ENCODE results near the gene NEK2.

DNA sequence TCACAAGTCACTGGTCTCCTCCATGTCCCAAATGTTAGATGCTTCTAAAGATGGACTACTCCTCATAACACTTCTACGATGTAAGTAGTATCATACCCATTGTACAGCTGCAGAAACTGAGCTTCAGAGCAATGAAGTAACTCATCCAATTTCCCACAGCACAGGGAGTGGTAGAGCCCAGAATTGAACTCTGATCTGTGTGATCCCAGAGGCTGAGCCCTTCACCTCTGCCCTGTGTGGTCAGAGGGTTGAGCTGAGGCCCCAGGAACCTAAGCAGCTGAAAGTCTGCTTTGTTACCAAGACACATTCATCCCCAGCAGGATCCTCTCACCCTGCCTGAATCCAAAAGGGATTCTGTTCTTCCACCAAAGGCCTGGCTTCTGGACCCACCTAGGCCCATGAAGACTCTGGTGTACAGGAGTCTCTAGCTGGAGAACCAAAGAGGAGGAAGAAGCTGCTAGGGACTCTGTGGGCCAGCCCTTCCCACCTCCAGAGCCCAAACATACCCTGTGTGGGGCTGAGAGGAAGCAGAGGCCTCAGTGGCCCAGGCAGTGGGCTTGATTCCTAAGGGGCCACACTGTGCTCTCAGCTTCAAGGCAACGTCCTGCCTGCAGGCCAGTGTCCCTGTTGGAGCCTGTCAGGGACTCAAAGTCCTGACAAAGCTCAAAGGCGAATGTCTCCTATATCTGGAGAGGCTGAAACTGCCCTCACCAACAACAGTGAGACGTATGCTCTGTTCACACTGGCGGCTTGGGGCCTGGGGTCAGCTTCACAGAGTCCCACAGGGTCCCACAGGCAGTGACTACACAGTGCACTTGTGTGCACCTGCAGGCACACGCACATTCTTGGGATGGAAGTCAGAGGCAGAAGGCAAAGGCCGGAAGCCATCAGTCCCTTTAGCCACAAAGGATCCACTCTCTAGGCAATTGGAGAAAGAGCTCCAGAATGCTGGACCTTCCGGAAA, 56.1 kb downstream of the NEK2 start:
- TF ChIP-seq SIN3A (IDR thresholded peaks at IDR 0.05; ENCODE audit: borderline replicate concordance, low read depth, low read length) (no peak), ZFP82 (CRISPR knock-in tag; IDR thresholded peaks at IDR 0.05; ENCODE audit: borderline replicate concordance) (no peak), ATM (IDR thresholded peaks at IDR 0.05; ENCODE audit: borderline replicate concordance) (no peak), RAD21 (CRISPR knock-in tag; IDR thresholded peaks at IDR 0.05) (no peak), CENPT (CRISPR knock-in tag; IDR thresholded peaks at IDR 0.05; ENCODE audit: low read depth) (no peak), IRF2 (CRISPR knock-in tag; IDR thresholded peaks at IDR 0.05) (no peak), POLR2A (IDR thresholded peaks at IDR 0.05; ENCODE audit: insufficient read depth in 1 of 2, low read depth in 2 of 2, low read length in 2 of 2) (no peak), SNAPC2 (CRISPR knock-in tag; IDR thresholded peaks at IDR 0.05) (no peak)

All from HepG2 (cell line).